ENCODE measurements around the gene ARHGEF28. TPM values are rescaled to one million over a fixed set of nuclear protein-coding genes. Genes with fewer than 3 reads are reported as not detected.

ARHGEF28 gene
- total and polyA plus RNA-seq, 4 experiments from 2014 or later: not detected

DNA sequence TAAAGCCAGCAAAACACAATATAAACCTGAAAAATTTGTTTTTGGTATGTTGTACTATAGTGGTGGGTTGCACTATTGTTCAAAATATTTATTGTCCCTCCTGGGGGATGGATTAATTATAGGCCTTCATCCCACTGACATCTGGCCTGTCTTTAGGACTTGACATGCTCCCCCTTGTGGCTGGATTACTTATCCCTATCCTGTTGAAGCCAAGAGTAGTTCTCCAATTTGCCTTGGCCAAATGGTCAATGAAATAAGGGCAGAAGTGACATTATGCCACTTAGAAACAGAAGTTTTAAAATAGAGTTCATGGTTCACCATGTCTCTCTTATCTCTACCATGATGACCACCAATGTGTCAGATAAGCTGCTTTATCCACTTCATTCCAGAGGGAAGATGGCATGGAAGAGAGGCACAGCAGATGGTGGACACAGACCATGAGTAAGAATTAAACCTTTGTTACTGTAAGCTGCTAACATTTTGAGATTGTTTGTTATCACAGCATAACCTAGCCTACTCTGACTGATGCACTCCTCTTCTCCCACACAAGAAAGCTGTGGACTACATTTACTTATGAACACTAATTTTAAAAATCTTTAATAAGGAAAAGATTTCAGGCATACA, 29.2 kb upstream of the ARHGEF28 start:
- H3K36me3 Mint-ChIP-seq: no peaks in the 10 kb centered on the region
- peaks cover 0 to 6% (median 4%) of the 10 kb centered on the region in 8 donors for H3K9me3 Mint-ChIP-seq
- Histone ChIP-seq H3K27ac (ENCODE audit: low read depth, low read length) (no peak overlapping the region), H3K27me3 (ENCODE audit: insufficient read depth, low read length) (no peaks in the 10 kb centered on the region), H3K9me3 (ENCODE audit: control insufficient read depth in 1 of 2, low read length in 2 of 2) (no peaks in the 10 kb centered on the region), H3K4me3 (ENCODE audit: low read length in 2 of 2) (no peak overlapping the region), H3K4me1 (ENCODE audit: insufficient read depth, low read length) (no peaks in the 10 kb centered on the region), H3K36me3 (ENCODE audit: insufficient read depth, low read length) (no peaks in the 10 kb centered on the region)
- POLR2A ChIA-PET (ENCODE audit: partially characterized antibody): no interaction called here
- CTCF ChIA-PET (ENCODE audit: partially characterized antibody): interaction anchor here (1.0 to 2.1 kb wide), 7 partner anchors 8 to 1053 kb away, joined by 3 to 8 read pairs (median 3); no protein-coding TSS in a partner anchor
- no peaks in the 10 kb centered on the region for H3K4me1 Mint-ChIP-seq
- no peak overlapping the region for H3K4me3 Mint-ChIP-seq
- DNase-seq: no peak
- H3K27ac Mint-ChIP-seq: no peak overlapping the region
- intact Hi-C loops (cut with micrococcal nuclease): no loop called here
- peaks cover 0 to 7% of the 10 kb centered on the region in 2 donors for H3K27me3 Mint-ChIP-seq

GRCh38 chr5:73599380-73599779, 26.6 kb upstream of the ARHGEF28 start:
- H3K4me1 ChIP-seq (ENCODE audit: insufficient read depth, low read length): no peaks in the 10 kb centered on the region
- no peak overlapping the region for H3K4me3 Mint-ChIP-seq
- H3K27me3 ChIP-seq (ENCODE audit: insufficient read depth, low read length): no peaks in the 10 kb centered on the region
- ChIA-PET POLR2A (ENCODE audit: partially characterized antibody) (no interaction called here), CTCF (ENCODE audit: partially characterized antibody) (interaction anchor here (0.6 kb wide), 1 partner anchor 1433 kb away, joined by 3 read pairs; no protein-coding TSS in a partner anchor)
- H3K4me1 Mint-ChIP-seq: no peaks in the 10 kb centered on the region
- peaks cover 0 to 7% of the 10 kb centered on the region in 2 donors for H3K27me3 Mint-ChIP-seq
- H3K36me3 ChIP-seq (ENCODE audit: insufficient read depth, low read length): no peaks in the 10 kb centered on the region
- intact Hi-C loops (cut with micrococcal nuclease): no loop called here
- DNase-seq: no peak
- no peak overlapping the region for H3K27ac Mint-ChIP-seq
- H3K9me3 ChIP-seq (ENCODE audit: control insufficient read depth in 1 of 2, low read length in 2 of 2): no peaks in the 10 kb centered on the region
- no peak overlapping the region for H3K27ac ChIP-seq (ENCODE audit: low read depth, low read length)
- H3K36me3 Mint-ChIP-seq: no peaks in the 10 kb centered on the region
- peaks cover 0 to 12% (median 6%) of the 10 kb centered on the region in 8 donors for H3K9me3 Mint-ChIP-seq
- H3K4me3 ChIP-seq (ENCODE audit: low read length in 2 of 2): no peak overlapping the region

- Histone ChIP-seq H3K9me3 (ENCODE audit: control insufficient read depth in 1 of 2, low read length in 2 of 2) (no peaks in the 10 kb centered on the region), H3K4me3 (ENCODE audit: low read length in 2 of 2) (no peak overlapping the region), H3K36me3 (ENCODE audit: insufficient read depth, low read length) (no peaks in the 10 kb centered on the region), H3K27ac (ENCODE audit: low read depth, low read length) (no peak overlapping the region), H3K27me3 (ENCODE audit: insufficient read depth, low read length) (no peaks in the 10 kb centered on the region), H3K4me1 (ENCODE audit: insufficient read depth, low read length) (no peaks in the 10 kb centered on the region)
- ChIA-PET CTCF (ENCODE audit: partially characterized antibody) (interaction anchor here (1.2 kb wide), 1 partner anchor 35 kb away, joined by 3 read pairs; no protein-coding TSS in a partner anchor), POLR2A (ENCODE audit: partially characterized antibody) (no interaction called here)
- no peaks in the 10 kb centered on the region for H3K36me3 Mint-ChIP-seq
- H3K9me3 Mint-ChIP-seq: peaks cover 0 to 12% (median 6%) of the 10 kb centered on the region in 8 donors
- no peak overlapping the region for H3K27ac Mint-ChIP-seq
- peaks cover 2 to 5% of the 10 kb centered on the region in 2 donors for H3K27me3 Mint-ChIP-seq
- no peak overlapping the region for H3K4me3 Mint-ChIP-seq
- no peak for DNase-seq
- intact Hi-C loops (cut with micrococcal nuclease): no loop called here
- no peaks in the 10 kb centered on the region for H3K4me1 Mint-ChIP-seq
These were observed 22.0 kb upstream of the ARHGEF28 start for GRCh38 chr5:73603998-73604397.

DNA sequence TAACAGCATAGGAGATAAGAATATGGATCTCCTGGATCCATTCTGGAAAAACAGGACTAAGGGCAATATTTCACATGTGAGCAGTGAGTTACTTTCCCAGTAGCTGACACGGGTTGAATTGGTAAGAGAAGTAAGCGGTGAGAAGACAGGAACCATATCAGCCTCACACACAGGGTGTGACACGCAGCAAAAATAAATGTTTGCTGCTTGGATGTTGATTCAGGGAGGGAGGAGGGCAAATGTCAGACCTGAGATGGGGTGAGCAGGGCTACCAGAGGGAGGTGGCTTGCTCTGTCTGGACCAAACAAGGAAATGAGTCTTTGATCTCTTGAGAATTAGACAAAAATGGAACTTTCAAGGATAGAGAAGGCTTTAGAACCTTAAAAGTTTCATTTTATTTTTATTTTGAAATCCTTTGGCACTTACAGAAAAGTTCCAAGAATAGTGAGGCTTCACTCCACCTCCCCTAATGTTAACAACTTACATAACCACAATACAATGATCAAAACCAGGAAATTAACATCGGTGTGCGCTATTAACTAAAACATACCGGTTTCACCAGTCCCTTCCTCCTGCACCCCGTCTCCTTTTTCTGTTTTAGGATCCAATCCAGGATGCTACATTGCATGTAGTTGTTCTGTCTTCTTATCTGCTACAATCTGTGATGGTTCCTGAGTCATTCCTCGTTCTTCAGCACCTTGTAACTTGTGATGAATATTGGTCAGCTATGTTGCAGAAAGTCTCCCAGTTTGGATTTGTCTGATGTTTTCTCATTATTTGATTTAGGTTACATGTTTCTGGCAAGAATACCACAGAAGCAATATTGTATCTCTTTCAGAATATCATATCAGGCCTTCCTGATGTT, 20.5 kb upstream of the ARHGEF28 start:
- DNase-seq: no peak
- intact Hi-C loops (cut with micrococcal nuclease): no loop called here
- Mint-ChIP-seq H3K27me3 (peaks cover 2% of the 10 kb centered on the region in 2 donors), H3K4me3 (no peak overlapping the region), H3K36me3 (no peaks in the 10 kb centered on the region), H3K27ac (no peak overlapping the region), H3K9me3 (peaks cover 0 to 12% (median 6%) of the 10 kb centered on the region in 8 donors), H3K4me1 (no peaks in the 10 kb centered on the region)
- Histone ChIP-seq H3K9me3 (ENCODE audit: control insufficient read depth in 1 of 2, low read length in 2 of 2) (no peaks in the 10 kb centered on the region), H3K4me3 (ENCODE audit: low read length in 2 of 2) (no peak overlapping the region), H3K27me3 (ENCODE audit: insufficient read depth, low read length) (no peaks in the 10 kb centered on the region), H3K36me3 (ENCODE audit: insufficient read depth, low read length) (no peaks in the 10 kb centered on the region), H3K27ac (ENCODE audit: low read depth, low read length) (no peak overlapping the region), H3K4me1 (ENCODE audit: insufficient read depth, low read length) (no peaks in the 10 kb centered on the region)
- ChIA-PET CTCF (ENCODE audit: partially characterized antibody) (interaction anchor here (4.0 kb wide), 1 partner anchor 14 kb away, joined by 12 read pairs; no protein-coding TSS in a partner anchor), POLR2A (ENCODE audit: partially characterized antibody) (no interaction called here)

GRCh38 chr5:73606206-73606753, 19.7 kb upstream of the ARHGEF28 start:
- H3K36me3 ChIP-seq (ENCODE audit: insufficient read depth, low read length): no peaks in the 10 kb centered on the region
- no peak overlapping the region for H3K4me3 ChIP-seq (ENCODE audit: low read length in 2 of 2)
- no peaks in the 10 kb centered on the region for H3K4me1 ChIP-seq (ENCODE audit: insufficient read depth, low read length)
- no peak overlapping the region for H3K27ac Mint-ChIP-seq
- H3K36me3 Mint-ChIP-seq: no peaks in the 10 kb centered on the region
- intact Hi-C loops (cut with micrococcal nuclease): no loop called here
- no peaks in the 10 kb centered on the region for H3K27me3 ChIP-seq (ENCODE audit: insufficient read depth, low read length)
- H3K9me3 Mint-ChIP-seq: peaks cover 0 to 12% (median 6%) of the 10 kb centered on the region in 8 donors
- peaks cover 3 to 10% of the 10 kb centered on the region in 2 donors for H3K27me3 Mint-ChIP-seq
- H3K27ac ChIP-seq (ENCODE audit: low read depth, low read length): no peak overlapping the region
- no peak for DNase-seq
- H3K4me1 Mint-ChIP-seq: no peaks in the 10 kb centered on the region
- H3K4me3 Mint-ChIP-seq: no peak overlapping the region
- CTCF ChIA-PET (ENCODE audit: partially characterized antibody): interaction anchor here (1.0 to 4.0 kb wide), 2 partner anchors 8 to 15 kb away, joined by 5 to 12 read pairs; no protein-coding TSS in a partner anchor
- no peaks in the 10 kb centered on the region for H3K9me3 ChIP-seq (ENCODE audit: control insufficient read depth in 1 of 2, low read length in 2 of 2)
- POLR2A ChIA-PET (ENCODE audit: partially characterized antibody): no interaction called here

GRCh38 chr5:73607228-73607627, 18.8 kb upstream of the ARHGEF28 start:
- CTCF ChIA-PET (ENCODE audit: partially characterized antibody): interaction anchor here (4.0 kb wide), 1 partner anchor 16 kb away, joined by 12 read pairs; no protein-coding TSS in a partner anchor
- H3K9me3 Mint-ChIP-seq: peaks cover 0 to 2% (median under 1%) of the 10 kb centered on the region in 8 donors
- H3K27ac Mint-ChIP-seq: no peak overlapping the region

GRCh38 chr5:73612799-73613198, 13.2 kb upstream of the ARHGEF28 start:
- ChIA-PET CTCF (ENCODE audit: partially characterized antibody) (no interaction called here), POLR2A (ENCODE audit: partially characterized antibody) (no interaction called here)
- Mint-ChIP-seq H3K4me1 (no peaks in the 10 kb centered on the region), H3K27me3 (peaks cover 13 to 16% of the 10 kb centered on the region in 2 donors), H3K4me3 (no peak overlapping the region), H3K36me3 (no peaks in the 10 kb centered on the region), H3K27ac (no peak overlapping the region), H3K9me3 (peaks cover 0 to 2% (median 0%) of the 10 kb centered on the region in 8 donors)
- no peak overlapping the region for H3K27ac ChIP-seq (ENCODE audit: low read depth, low read length)
- no peak overlapping the region for H3K4me3 ChIP-seq (ENCODE audit: low read length in 2 of 2)
- H3K27me3 ChIP-seq (ENCODE audit: insufficient read depth, low read length): peaks cover 2% of the 10 kb centered on the region
- intact Hi-C loops (cut with micrococcal nuclease): no loop called here
- no peak for DNase-seq
- H3K36me3 ChIP-seq (ENCODE audit: insufficient read depth, low read length): no peaks in the 10 kb centered on the region
- no peaks in the 10 kb centered on the region for H3K9me3 ChIP-seq (ENCODE audit: control insufficient read depth in 1 of 2, low read length in 2 of 2)
- no peaks in the 10 kb centered on the region for H3K4me1 ChIP-seq (ENCODE audit: insufficient read depth, low read length)

More at GRCh38 chr5:73607228-73607627, 18.8 kb upstream of the ARHGEF28 start:
- Histone ChIP-seq H3K27ac (ENCODE audit: low read depth, low read length) (no peak overlapping the region), H3K27me3 (ENCODE audit: insufficient read depth, low read length) (peaks cover 2% of the 10 kb centered on the region), H3K36me3 (ENCODE audit: insufficient read depth, low read length) (no peaks in the 10 kb centered on the region), H3K4me1 (ENCODE audit: insufficient read depth, low read length) (no peaks in the 10 kb centered on the region), H3K9me3 (ENCODE audit: control insufficient read depth in 1 of 2, low read length in 2 of 2) (no peaks in the 10 kb centered on the region), H3K4me3 (ENCODE audit: low read length in 2 of 2) (no peak overlapping the region)
- Mint-ChIP-seq H3K36me3 (no peaks in the 10 kb centered on the region), H3K4me1 (no peaks in the 10 kb centered on the region), H3K27me3 (peaks cover 9 to 13% of the 10 kb centered on the region in 2 donors), H3K4me3 (no peak overlapping the region)
- POLR2A ChIA-PET (ENCODE audit: partially characterized antibody): no interaction called here
- intact Hi-C loops (cut with micrococcal nuclease): no loop called here
- DNase-seq: no peak

Data from CD4-positive, alpha-beta memory T cell (primary cell).